GM21367 (cell line): Measurements from ENCODE around the gene WDR20.
"Not testable (repeated sequence)": the region's sequence is repeated elsewhere in the genome, so short reads cannot be mapped to it uniquely, and the experiment has no call there.

Experiments used
- ATAC-seq: cut with Tn5 transposase; IDR thresholded peaks from one replicate; pipeline ENCODE4 v1.9.1; 2021; ENCODE audit not compliant: unreplicated experiment

WDR20 gene

GRCh38 chr14:102164241-102164641 is 24.5 kb downstream of the WDR20 start:
- no peak for ATAC-seq

- no peak for ATAC-seq
These were observed 25.3 kb downstream of the WDR20 start for GRCh38 chr14:102164965-102165364.

- ATAC-seq, result no peak
These were observed 30.4 kb downstream of the WDR20 start for GRCh38 chr14:102170061-102170460.

GRCh38 chr14:102171173-102172020 is 31.7 kb downstream of the WDR20 start:
- ATAC-seq, result no peak

GRCh38 chr14:102172021-102172272 is 32.2 kb downstream of the WDR20 start:
- ATAC-seq, result not testable (repeated sequence)

GRCh38 chr14:102172721-102173120 is 33.0 kb downstream of the WDR20 start:
- not testable (repeated sequence) for ATAC-seq

- no peak for ATAC-seq
These were observed 37.5 kb downstream of the WDR20 start for GRCh38 chr14:102177161-102177560.

GRCh38 chr14:102178806-102179205 is 39.1 kb downstream of the WDR20 start:
- ATAC-seq, result no peak

GRCh38 chr14:102180248-102180998 is 40.7 kb downstream of the WDR20 start:
- ATAC-seq, result no peak

GRCh38 chr14:102181187-102181586 is 41.5 kb downstream of the WDR20 start:
- ATAC-seq, result no peak

GRCh38 chr14:102182190-102182589 is 42.5 kb downstream of the WDR20 start:
- ATAC-seq, result no peak

GRCh38 chr14:102182936-102183619 is 43.4 kb downstream of the WDR20 start:
- ATAC-seq, result no peak

- no peak for ATAC-seq
These were observed 44.2 kb downstream of the WDR20 start for GRCh38 chr14:102183886-102184285.

- no peak for ATAC-seq
These were observed 44.8 kb downstream of the WDR20 start for GRCh38 chr14:102184316-102185035.

GRCh38 chr14:102185360-102185759 is 45.7 kb downstream of the WDR20 start:
- no peak for ATAC-seq

GRCh38 chr14:102187044-102187443 is 47.3 kb downstream of the WDR20 start:
- no peak for ATAC-seq

GRCh38 chr14:102187568-102188001 is 47.9 kb downstream of the WDR20 start:
- no peak for ATAC-seq

GRCh38 chr14:102188187-102188586 is 48.5 kb downstream of the WDR20 start:
- ATAC-seq, result no peak

GRCh38 chr14:102189874-102190273 is 50.2 kb downstream of the WDR20 start:
- ATAC-seq, result no peak

- ATAC-seq, result no peak
These were observed 53.3 kb downstream of the WDR20 start for GRCh38 chr14:102192840-102193502.

GRCh38 chr14:102194856-102195255 is 55.2 kb downstream of the WDR20 start:
- no peak for ATAC-seq
